ENCODE results near the gene TEX19.

TEX19 gene

DNA sequence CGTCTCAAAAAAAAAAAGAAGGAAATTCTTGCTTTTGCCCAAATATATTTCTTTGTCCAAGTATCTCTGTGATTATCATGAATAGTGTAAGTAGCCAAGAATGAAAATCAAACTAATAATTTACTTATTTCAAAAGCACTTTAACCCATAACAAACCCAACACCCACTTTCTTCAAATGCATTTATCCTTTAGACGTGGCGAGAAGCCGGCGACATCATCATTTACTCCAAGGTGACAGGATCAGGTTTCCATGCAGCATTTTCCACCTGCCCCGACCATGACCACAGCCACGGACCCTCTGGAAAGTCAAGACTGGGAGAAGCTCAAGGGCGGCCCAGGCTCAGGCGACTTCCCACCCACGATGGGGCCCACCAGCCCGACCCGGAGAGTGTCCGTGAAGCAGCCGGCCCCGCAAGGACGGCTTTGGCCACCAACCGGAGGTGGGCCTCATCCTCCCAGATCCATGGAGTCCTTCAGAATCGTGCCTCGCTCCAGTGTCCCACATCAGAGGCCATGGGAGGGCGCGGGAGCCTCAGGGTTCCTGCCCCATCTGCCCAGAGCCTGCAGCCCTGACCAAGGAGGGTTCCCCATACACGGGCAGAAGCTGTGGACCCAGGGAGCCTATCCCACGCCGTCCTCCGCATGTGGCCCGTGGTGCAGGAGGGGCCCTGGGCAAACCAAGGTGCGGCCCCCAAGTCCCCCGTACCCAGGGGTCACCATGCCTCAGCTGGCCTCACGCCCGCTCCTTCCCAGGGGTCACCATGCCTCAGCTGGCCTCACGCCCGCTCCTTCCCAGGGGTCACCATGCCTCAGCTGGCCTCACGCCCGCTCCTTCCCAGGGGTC is 31.2 kb downstream of the TEX19 start:
- TF ChIP-seq CSDC2 (CRISPR knock-in tag; IDR thresholded peaks at IDR 0.05): no peak
- ATAC-seq: no peak

DNA sequence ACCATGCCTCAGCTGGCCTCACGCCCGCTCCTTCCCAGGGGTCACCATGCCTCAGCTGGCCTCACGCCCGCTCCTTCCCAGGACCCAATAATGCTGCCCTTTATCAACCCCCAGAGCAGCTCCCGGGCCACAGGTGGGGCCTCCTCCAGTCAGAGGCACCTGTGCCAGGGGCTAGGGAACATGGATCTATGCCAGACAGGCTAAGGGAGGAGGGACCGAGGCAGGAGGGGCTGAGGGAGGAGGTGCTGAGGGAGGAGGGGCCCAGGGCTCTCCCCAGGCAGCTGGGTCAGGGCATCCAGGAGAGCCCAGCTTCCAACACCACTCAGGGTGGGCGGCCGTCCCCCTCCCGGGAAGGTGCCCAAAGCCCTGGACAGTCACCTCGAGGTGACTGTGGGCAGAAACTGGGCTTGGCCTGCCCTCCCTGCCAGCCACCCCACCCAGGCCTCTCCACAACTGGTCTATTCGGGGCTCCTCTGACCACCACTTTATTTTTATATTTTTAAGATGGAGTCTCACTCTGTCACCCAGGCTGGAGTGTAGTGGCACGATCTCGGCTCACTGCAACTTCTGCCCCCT is 31.9 kb downstream of the TEX19 start:
- TF ChIP-seq ESRRG (CRISPR knock-in tag; IDR thresholded peaks at IDR 0.05) (no peak), ARNTL (CRISPR knock-in tag; IDR thresholded peaks at IDR 0.05; ENCODE audit: borderline replicate concordance, low read depth) (no peak), BACH2 (CRISPR knock-in tag; IDR thresholded peaks at IDR 0.05; ENCODE audit: borderline replicate concordance) (no peak), SNAI2 (CRISPR knock-in tag; IDR thresholded peaks at IDR 0.05) (no peak), PPARA (CRISPR knock-in tag; IDR thresholded peaks at IDR 0.05; ENCODE audit: borderline replicate concordance) (no peak)
- no peak for ATAC-seq

DNA sequence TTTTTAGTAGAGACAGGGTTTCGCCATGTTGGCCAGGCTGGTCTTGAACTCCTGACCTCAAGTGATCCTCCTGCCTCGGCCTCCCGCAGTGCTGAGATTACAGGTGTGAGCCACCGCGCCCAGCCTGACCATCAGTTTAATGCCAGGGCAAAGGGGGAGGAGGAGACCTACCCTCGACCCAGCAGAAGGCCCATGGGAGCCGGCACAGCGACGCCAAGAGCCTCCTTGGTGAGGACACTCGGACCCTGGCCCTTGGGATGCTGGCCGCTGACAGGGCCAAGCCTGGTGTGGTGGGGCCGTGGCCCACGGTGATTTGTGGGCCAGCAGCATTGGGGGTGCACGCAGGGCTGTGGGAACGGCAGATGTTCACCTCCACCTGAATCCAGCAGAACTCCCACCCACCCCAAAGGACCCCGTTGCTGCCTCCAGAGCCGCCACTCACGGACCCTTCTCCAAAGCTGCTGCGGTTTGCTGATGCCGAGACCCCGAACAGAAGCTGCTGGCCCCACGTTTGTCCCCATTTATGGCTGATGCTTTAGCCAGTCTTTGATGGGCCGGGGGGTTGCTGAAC is 32.5 kb downstream of the TEX19 start:
- ATAC-seq: no peak
- TF ChIP-seq, protein P1, sequence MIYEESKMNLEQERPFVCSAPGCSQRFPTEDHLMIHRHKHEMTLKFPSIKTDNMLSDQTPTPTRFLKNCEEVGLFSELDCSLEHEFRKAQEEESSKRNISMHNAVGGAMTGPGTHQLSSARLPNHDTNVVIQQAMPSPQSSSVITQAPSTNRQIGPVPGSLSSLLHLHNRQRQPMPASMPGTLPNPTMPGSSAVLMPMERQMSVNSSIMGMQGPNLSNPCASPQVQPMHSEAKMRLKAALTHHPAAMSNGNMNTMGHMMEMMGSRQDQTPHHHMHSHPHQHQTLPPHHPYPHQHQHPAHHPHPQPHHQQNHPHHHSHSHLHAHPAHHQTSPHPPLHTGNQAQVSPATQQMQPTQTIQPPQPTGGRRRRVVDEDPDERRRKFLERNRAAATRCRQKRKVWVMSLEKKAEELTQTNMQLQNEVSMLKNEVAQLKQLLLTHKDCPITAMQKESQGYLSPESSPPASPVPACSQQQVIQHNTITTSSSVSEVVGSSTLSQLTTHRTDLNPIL (CRISPR knock-in tag; IDR thresholded peaks at IDR 0.05; ENCODE audit: low read depth): no peak
- TF ChIP-seq, protein P2, sequence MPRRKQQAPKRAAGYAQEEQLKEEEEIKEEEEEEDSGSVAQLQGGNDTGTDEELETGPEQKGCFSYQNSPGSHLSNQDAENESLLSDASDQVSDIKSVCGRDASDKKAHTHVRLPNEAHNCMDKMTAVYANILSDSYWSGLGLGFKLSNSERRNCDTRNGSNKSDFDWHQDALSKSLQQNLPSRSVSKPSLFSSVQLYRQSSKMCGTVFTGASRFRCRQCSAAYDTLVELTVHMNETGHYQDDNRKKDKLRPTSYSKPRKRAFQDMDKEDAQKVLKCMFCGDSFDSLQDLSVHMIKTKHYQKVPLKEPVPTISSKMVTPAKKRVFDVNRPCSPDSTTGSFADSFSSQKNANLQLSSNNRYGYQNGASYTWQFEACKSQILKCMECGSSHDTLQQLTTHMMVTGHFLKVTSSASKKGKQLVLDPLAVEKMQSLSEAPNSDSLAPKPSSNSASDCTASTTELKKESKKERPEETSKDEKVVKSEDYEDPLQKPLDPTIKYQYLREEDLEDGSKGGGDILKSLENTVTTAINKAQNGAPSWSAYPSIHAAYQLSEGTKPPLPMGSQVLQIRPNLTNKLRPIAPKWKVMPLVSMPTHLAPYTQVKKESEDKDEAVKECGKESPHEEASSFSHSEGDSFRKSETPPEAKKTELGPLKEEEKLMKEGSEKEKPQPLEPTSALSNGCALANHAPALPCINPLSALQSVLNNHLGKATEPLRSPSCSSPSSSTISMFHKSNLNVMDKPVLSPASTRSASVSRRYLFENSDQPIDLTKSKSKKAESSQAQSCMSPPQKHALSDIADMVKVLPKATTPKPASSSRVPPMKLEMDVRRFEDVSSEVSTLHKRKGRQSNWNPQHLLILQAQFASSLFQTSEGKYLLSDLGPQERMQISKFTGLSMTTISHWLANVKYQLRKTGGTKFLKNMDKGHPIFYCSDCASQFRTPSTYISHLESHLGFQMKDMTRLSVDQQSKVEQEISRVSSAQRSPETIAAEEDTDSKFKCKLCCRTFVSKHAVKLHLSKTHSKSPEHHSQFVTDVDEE (CRISPR knock-in tag; IDR thresholded peaks at IDR 0.05): no peak
- TF ChIP-seq ZC3H10 (CRISPR knock-in tag; IDR thresholded peaks at IDR 0.05) (no peak), CSDC2 (CRISPR knock-in tag; IDR thresholded peaks at IDR 0.05) (no peak), ZNF70 (CRISPR knock-in tag; IDR thresholded peaks at IDR 0.05) (no peak), PPARA (CRISPR knock-in tag; IDR thresholded peaks at IDR 0.05; ENCODE audit: borderline replicate concordance) (no peak), TOX (CRISPR knock-in tag; IDR thresholded peaks at IDR 0.05; ENCODE audit: borderline replicate concordance) (no peak), SNAI2 (CRISPR knock-in tag; IDR thresholded peaks at IDR 0.05) (no peak), GLIS3 (CRISPR knock-in tag; IDR thresholded peaks at IDR 0.05) (no peak), TCF4 (CRISPR knock-in tag; IDR thresholded peaks at IDR 0.05; ENCODE audit: borderline replicate concordance) (no peak), ZNF8 (CRISPR knock-in tag; IDR thresholded peaks at IDR 0.05) (no peak), ZFP30 (CRISPR knock-in tag; IDR thresholded peaks at IDR 0.05) (no peak)
- TF ChIP-seq, protein P3, sequence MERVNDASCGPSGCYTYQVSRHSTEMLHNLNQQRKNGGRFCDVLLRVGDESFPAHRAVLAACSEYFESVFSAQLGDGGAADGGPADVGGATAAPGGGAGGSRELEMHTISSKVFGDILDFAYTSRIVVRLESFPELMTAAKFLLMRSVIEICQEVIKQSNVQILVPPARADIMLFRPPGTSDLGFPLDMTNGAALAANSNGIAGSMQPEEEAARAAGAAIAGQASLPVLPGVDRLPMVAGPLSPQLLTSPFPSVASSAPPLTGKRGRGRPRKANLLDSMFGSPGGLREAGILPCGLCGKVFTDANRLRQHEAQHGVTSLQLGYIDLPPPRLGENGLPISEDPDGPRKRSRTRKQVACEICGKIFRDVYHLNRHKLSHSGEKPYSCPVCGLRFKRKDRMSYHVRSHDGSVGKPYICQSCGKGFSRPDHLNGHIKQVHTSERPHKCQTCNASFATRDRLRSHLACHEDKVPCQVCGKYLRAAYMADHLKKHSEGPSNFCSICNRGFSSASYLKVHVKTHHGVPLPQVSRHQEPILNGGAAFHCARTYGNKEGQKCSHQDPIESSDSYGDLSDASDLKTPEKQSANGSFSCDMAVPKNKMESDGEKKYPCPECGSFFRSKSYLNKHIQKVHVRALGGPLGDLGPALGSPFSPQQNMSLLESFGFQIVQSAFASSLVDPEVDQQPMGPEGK (CRISPR knock-in tag; IDR thresholded peaks at IDR 0.05; ENCODE audit: borderline replicate concordance): no peak
- TF ChIP-seq, protein P4, sequence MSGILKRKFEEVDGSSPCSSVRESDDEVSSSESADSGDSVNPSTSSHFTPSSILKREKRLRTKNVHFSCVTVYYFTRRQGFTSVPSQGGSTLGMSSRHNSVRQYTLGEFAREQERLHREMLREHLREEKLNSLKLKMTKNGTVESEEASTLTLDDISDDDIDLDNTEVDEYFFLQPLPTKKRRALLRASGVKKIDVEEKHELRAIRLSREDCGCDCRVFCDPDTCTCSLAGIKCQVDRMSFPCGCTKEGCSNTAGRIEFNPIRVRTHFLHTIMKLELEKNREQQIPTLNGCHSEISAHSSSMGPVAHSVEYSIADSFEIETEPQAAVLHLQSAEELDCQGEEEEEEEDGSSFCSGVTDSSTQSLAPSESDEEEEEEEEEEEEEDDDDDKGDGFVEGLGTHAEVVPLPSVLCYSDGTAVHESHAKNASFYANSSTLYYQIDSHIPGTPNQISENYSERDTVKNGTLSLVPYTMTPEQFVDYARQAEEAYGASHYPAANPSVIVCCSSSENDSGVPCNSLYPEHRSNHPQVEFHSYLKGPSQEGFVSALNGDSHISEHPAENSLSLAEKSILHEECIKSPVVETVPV (CRISPR knock-in tag; IDR thresholded peaks at IDR 0.05): no peak
- TF ChIP-seq, protein P5, sequence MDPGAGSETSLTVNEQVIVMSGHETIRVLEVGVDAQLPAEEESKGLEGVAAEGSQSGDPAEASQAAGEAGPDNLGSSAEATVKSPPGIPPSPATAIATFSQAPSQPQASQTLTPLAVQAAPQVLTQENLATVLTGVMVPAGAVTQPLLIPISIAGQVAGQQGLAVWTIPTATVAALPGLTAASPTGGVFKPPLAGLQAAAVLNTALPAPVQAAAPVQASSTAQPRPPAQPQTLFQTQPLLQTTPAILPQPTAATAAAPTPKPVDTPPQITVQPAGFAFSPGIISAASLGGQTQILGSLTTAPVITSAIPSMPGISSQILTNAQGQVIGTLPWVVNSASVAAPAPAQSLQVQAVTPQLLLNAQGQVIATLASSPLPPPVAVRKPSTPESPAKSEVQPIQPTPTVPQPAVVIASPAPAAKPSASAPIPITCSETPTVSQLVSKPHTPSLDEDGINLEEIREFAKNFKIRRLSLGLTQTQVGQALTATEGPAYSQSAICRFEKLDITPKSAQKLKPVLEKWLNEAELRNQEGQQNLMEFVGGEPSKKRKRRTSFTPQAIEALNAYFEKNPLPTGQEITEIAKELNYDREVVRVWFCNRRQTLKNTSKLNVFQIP (CRISPR knock-in tag; IDR thresholded peaks at IDR 0.05; ENCODE audit: borderline replicate concordance, low read depth): no peak

Measured in SK-N-SH treated with all-trans-retinoic acid at 6 μM for 48 hours (cell line).